GM18861 (cell line): Measurements from ENCODE around the gene TCAIM.

ENCODE experiments used
- ATAC-seq: cut with Tn5 transposase; IDR thresholded peaks from one replicate; pipeline ENCODE4 v1.9.1; 2021; ENCODE audit not compliant: unreplicated experiment

Gene TCAIM

DNA sequence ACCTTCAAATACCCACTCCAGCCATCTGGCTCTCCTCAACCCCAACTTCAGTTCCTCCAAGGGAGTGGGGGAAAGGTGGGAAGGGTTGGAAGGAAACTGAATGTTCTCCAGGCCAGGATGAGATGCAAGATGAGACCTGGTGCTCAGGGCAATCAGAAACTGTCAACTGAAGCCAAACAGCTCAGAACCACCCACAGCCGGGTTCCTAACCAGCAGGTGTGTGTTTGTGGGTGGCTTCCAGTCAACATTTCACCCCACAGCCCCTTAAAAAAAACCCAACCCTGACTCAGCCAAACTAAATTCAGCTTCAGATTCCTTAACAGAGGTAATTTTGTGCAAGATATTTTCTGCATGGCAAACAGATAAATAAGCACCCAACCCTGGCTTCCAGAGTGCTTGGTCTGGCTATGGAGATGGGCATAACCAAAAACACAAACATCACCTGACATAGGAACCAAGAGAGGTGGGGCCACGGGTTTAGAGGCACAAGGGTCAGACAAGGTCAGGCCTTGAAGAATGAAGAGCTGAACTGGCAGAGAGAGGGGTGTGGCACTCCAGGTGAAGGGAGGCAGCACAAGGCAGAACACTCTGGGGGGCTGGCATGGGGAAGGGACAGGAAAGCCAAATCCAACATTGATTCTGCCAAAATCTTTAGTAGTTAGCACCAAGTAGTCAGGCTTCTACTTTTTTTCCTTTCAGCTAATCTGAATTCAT lies 104.2 kb downstream of the TCAIM start:
- ATAC-seq = no peak

- ATAC-seq = no peak
Measured at GRCh38 chr3:44444437-44444836, 105.9 kb downstream of the TCAIM start.

- ATAC-seq = no peak
Measured at GRCh38 chr3:44444896-44445691, 106.5 kb downstream of the TCAIM start.

GRCh38 chr3:44445786-44446185 lies 107.2 kb downstream of the TCAIM start:
- ATAC-seq = no peak

DNA sequence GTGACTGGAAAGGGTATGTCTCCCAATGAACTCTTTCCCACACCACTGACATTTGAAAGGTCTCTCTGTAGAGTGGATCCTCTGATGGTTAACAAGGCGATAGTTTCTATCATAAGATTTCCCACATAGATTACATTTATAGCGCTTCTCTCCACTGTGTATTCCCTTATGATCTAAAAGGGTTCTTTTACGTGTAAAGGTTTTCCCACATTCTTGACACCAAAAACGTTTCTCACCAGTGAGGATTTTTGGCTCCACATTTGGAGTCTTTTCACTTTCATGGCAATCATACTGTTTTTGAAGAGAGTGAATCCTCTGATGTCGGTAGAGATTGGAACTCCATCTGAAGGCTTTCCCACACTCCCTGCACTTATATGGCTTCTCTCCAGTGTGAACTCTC lies 108.4 kb downstream of the TCAIM start:
- ATAC-seq = no peak

DNA sequence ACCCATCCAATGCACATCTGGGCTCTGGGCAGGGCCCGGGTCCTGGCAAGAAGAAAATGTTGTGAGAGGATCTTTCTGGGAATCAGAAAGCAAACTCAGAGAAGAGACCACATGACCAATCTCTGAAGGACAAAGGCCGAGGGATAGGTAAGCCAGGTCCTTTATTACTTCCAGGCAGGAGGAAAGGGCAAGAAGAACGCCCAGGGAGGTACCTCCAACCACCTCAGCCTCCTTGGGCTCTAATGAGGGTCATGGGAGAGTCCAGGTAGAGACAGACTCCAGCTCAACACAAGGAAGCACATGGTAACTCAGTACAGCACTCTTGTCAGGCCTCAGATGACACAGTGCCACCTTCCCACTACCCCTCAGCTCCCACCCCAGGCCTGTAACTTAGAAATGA lies 112.9 kb downstream of the TCAIM start:
- no peak for ATAC-seq

- ATAC-seq = no peak
Measured at GRCh38 chr3:44454258-44454657, 115.7 kb downstream of the TCAIM start.

- ATAC-seq = no peak
Measured at GRCh38 chr3:44455318-44455717, 116.8 kb downstream of the TCAIM start.
